Activated CD8-positive, alpha-beta T cell treated with anti-CD3 and anti-CD28 coated beads for 36 hours (primary cell): ENCODE results near the gene SLC34A2. TPM values are rescaled to one million over a fixed set of nuclear protein-coding genes. Genes with fewer than 3 reads are reported as not detected.
"Not testable (repeated sequence)": the region's sequence is repeated elsewhere in the genome, so short reads cannot be mapped to it uniquely, and the experiment has no call there.

Experiments used
- ATAC-seq: fragments of 200-7000 bp; cut with Tn5 transposase; one replicate; pipeline ENCODE4 v1.10.0; 2021; ENCODE audit warnings: mild to moderate bottlenecking, moderate library complexity
- CTCF ChIA-PET: fragments of 350-600 bp; sonication (Branson Sonifier 250); formaldehyde crosslinking; loops from one replicate; lab custom pipeline; 2021; ENCODE audit warnings: antibody characterized with exemption; lab: Charles Lee
- POLR2A ChIA-PET: fragments of 350-600 bp; sonication (Branson Sonifier 250); formaldehyde crosslinking; loops from one replicate; lab custom pipeline; 2021; ENCODE audit warnings: antibody characterized with exemption; lab: Charles Lee
- DNase-seq: peaks from one replicate; pipeline ENCODE4 v3.0.0-alpha.2; 2020
- H3K27ac Mint-ChIP-seq: one replicate; pipeline ENCODE4 v1.8.0; 2021; ENCODE audit warnings: mild to moderate bottlenecking, mixed read lengths
- H3K27me3 Mint-ChIP-seq: one replicate; pipeline ENCODE4 v1.8.0; 2021; ENCODE audit warnings: mixed read lengths
- H3K36me3 Mint-ChIP-seq: one replicate; pipeline ENCODE4 v1.8.0; 2021; ENCODE audit warnings: low read depth, mixed read lengths
- H3K4me1 Mint-ChIP-seq: one replicate; pipeline ENCODE4 v1.8.0; 2021; ENCODE audit warnings: low read depth, mixed read lengths
- H3K4me3 Mint-ChIP-seq: one replicate; pipeline ENCODE4 v1.8.0; 2021; ENCODE audit warnings: mild to moderate bottlenecking, moderate library complexity, mixed read lengths
- H3K9me3 Mint-ChIP-seq: one replicate; pipeline ENCODE4 v1.8.0; 2021; ENCODE audit warnings: mixed read lengths
- intact Hi-C: fragments of 100-400 bp; cut with micrococcal nuclease; formaldehyde crosslinking; loops from one replicate; pipeline ENCODE4 v1.10.0; 2022
- total RNA-seq, 2 experiments: library from RNA; stranded (reverse); gene quantifications; one replicate each; pipeline ENCODE4 v1.2.3, GENCODE V29; 2021
- TF ChIP-seq, protein P1 (sequence below): fragments of 200-600 bp; IDR thresholded peaks from one replicate; pipeline ENCODE4 v1.8.0; 2022; ENCODE audit warnings: antibody characterized with exemption, mild to moderate bottlenecking

The SLC34A2 gene, protein sequence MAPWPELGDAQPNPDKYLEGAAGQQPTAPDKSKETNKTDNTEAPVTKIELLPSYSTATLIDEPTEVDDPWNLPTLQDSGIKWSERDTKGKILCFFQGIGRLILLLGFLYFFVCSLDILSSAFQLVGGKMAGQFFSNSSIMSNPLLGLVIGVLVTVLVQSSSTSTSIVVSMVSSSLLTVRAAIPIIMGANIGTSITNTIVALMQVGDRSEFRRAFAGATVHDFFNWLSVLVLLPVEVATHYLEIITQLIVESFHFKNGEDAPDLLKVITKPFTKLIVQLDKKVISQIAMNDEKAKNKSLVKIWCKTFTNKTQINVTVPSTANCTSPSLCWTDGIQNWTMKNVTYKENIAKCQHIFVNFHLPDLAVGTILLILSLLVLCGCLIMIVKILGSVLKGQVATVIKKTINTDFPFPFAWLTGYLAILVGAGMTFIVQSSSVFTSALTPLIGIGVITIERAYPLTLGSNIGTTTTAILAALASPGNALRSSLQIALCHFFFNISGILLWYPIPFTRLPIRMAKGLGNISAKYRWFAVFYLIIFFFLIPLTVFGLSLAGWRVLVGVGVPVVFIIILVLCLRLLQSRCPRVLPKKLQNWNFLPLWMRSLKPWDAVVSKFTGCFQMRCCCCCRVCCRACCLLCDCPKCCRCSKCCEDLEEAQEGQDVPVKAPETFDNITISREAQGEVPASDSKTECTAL
- total RNA-seq = not detected

DNA sequence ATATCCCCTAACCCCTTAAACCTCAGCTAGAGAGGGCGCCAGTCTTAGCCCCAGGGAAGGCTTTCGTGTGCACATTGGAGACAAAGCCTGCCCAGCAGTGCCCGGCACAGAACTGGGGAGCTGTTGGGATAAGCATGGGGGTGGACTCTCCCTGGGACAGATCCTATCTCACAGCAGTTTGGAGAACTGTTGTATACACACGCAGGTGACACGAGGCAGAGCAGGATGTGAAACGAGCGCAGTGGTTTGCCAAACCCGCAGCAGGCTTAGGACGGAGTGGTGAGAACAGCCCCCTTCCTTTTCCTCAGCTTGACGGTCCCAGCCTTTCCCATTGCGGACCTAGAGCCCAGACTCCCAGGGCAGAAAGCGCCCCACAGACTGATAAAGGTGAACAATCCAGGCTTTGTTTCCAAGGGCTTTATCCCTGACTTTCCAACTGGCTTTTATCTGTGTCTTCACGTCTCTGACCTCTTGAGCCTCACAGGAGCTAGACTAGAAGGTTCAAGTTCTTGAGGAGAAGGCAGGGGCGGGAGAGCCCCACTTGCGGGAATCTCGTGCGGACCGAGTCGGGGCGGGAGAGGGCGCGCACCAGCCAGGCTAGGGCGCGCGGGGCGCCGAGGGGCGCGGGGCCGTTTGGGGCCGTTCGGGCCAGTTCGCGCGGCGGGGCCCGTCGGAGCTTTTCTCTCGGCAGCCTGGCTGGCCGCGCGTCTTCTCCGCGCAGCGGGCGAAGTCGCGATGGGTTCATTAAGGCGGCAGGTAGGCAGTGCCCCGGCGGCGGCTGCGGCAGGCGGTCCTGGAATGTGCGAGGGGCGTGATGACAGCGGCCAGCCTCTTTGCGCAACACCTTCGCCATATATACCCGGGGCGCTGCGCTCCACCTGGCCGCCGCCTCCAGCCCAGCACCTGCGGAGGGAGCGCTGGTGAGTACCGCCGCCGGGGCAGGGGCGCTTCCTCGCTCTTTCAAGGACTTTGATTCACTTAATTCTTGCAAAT, at the start of gene SLC34A2:
TSS of gene SLC34A2 (plus strand) at position 881 of the 993 bp plus-strand sequence. CDS start 6,650 bp downstream, outside the sequence.
- Mint-ChIP-seq H3K36me3 (no peaks in the 10 kb centered on the region), H3K4me3 (no peak within 1 kb of the TSS), H3K27ac (no peak within 1 kb of the TSS), H3K4me1 (peaks cover 5% of the 10 kb centered on the region), H3K27me3 (peaks cover 26% of the 10 kb centered on the region), H3K9me3 (no peaks in the 10 kb centered on the region)
- TF ChIP-seq, protein P1, sequence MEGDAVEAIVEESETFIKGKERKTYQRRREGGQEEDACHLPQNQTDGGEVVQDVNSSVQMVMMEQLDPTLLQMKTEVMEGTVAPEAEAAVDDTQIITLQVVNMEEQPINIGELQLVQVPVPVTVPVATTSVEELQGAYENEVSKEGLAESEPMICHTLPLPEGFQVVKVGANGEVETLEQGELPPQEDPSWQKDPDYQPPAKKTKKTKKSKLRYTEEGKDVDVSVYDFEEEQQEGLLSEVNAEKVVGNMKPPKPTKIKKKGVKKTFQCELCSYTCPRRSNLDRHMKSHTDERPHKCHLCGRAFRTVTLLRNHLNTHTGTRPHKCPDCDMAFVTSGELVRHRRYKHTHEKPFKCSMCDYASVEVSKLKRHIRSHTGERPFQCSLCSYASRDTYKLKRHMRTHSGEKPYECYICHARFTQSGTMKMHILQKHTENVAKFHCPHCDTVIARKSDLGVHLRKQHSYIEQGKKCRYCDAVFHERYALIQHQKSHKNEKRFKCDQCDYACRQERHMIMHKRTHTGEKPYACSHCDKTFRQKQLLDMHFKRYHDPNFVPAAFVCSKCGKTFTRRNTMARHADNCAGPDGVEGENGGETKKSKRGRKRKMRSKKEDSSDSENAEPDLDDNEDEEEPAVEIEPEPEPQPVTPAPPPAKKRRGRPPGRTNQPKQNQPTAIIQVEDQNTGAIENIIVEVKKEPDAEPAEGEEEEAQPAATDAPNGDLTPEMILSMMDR = no peak
- intact Hi-C loops = no loop called here
- no peak for ATAC-seq
- CTCF ChIA-PET = interaction anchor here (0.9 kb wide), 1 partner anchor 12 kb away, joined by 3 read pairs; no protein-coding TSS in a partner anchor
- POLR2A ChIA-PET = no interaction called here
- no peak for DNase-seq

DNA sequence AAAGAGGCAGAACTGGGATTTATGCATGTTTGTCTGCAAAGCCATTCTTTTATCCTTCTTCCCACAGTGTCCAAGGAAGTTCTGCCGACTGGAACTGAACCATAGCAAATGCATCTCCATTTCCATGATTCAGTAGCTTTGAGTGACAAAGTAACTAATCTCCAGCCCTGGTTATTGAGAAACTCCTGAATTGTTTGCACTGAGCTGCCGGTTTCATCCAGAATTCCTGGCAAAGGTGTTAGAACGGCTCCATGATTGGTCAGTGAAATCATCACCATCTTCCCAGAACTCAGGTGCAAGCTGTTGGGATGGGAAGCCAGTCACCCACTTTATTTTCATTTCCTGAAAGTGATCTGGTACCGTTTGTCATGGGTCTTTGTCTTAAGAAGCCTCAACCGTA, 47.0 kb upstream of the SLC34A2 start:
- no peak for DNase-seq
- Mint-ChIP-seq H3K36me3 (no peaks in the 10 kb centered on the region), H3K4me3 (no peak overlapping the region), H3K27ac (no peak overlapping the region), H3K4me1 (no peaks in the 10 kb centered on the region), H3K9me3 (no peaks in the 10 kb centered on the region), H3K27me3 (peaks cover 2% of the 10 kb centered on the region)
- POLR2A ChIA-PET = no interaction called here
- intact Hi-C loops = no loop called here
- ATAC-seq = no peak
- TF ChIP-seq, protein P1 = no peak
- CTCF ChIA-PET = no interaction called here

DNA sequence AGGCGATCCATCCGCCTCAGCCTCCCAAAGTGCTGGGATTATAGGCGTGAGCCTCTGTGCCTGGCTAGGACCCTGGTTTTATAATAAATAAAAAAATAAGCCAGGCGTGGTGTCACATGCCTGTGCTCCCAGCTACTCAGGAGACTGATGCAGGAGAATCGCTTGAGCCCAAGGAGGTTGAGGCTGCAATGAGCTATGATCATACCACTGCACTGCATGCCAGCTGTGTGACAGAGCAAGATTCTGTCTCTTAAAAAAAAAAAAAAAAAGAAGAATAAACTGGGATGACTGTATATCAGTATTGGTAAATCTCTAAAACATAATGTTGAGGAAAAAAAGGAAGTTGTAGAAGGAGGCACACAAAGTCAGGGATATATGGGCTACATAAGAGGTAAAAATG, 45.7 kb upstream of the SLC34A2 start:
- TF ChIP-seq, protein P1 = no peak
- no peaks in the 10 kb centered on the region for H3K9me3 Mint-ChIP-seq
- H3K4me1 Mint-ChIP-seq = no peaks in the 10 kb centered on the region
- CTCF ChIA-PET = no interaction called here
- H3K4me3 Mint-ChIP-seq = no peak overlapping the region
- POLR2A ChIA-PET = no interaction called here
- DNase-seq (no peak), ATAC-seq (no peak)
- intact Hi-C loops = no loop called here
- no peak overlapping the region for H3K27ac Mint-ChIP-seq
- no peaks in the 10 kb centered on the region for H3K36me3 Mint-ChIP-seq
- peaks cover under 1% of the 10 kb centered on the region for H3K27me3 Mint-ChIP-seq

DNA sequence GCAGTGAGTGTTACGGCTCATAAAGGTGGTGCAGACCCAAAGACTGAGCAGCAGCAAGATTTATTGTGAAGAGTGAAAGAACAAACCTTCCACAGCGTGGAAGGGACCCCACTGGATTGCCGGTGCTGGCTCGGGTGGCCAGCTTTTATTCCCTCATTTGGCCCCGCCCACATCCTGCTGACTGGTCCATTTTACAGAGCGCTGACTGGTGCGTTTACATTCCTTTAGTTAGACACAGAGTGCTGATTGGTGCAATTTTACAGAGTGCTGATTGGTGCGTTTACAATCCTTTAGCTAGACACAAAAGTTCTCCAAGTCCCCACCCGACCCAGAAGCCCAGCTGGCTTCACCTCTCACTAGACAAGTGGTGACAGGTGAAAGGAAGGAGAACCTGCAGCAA, 42.0 kb upstream of the SLC34A2 start:
- DNase-seq, H3K9me3 Mint-ChIP-seq, H3K4me1 Mint-ChIP-seq, H3K27ac Mint-ChIP-seq, CTCF ChIA-PET, H3K4me3 Mint-ChIP-seq, ATAC-seq, H3K27me3 Mint-ChIP-seq, H3K36me3 Mint-ChIP-seq, intact Hi-C loops: not testable (repeated sequence)
- POLR2A ChIA-PET = interaction anchor here (0.6 kb wide), 1 partner anchor 10 kb away, joined by 4 read pairs; no protein-coding TSS in a partner anchor

DNA sequence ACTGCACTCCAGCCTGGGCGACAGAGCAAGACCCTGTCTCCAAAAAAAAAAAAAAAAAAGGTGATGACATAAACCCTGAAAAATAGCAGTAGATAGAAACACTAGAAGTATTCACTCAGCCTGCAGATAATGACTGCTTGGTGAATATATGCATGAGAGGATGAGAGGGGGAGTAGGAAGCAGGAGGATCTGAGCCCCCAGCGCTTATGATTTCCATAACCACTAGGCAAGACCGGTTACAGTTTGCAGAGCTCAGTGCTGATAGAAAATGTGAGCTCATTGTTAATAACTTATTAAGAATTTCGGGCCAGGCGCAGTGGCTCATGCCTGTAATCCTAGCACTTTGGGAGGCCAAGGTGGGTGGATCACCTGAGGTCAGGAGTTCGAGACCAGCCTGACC, 40.8 kb upstream of the SLC34A2 start:
- TF ChIP-seq, protein P1 = no peak
- ChIA-PET CTCF (no interaction called here), POLR2A (no interaction called here)
- DNase-seq (no peak), ATAC-seq (no peak)
- intact Hi-C loops = no loop called here
- H3K4me1 Mint-ChIP-seq = no peaks in the 10 kb centered on the region
- H3K27me3 Mint-ChIP-seq = no peaks in the 10 kb centered on the region
- H3K36me3 Mint-ChIP-seq = no peaks in the 10 kb centered on the region
- no peak overlapping the region for H3K4me3 Mint-ChIP-seq
- H3K9me3 Mint-ChIP-seq = no peaks in the 10 kb centered on the region
- H3K27ac Mint-ChIP-seq = no peak overlapping the region
